Effector memory CD8-positive, alpha-beta T cell (primary cell): ENCODE results near the gene ECE2.

Experiments used
- ATAC-seq: fragments of 150-1000 bp; cut with Tn5 transposase; replicated peaks from 2 replicates; pipeline ENCODE4 v1.10.0; 2021; ENCODE audit warnings: mild to moderate bottlenecking, moderate library complexity
- DNase-seq, 3 experiments: peaks; one replicate each; pipeline ENCODE4 v3.0.0; 2021
- H3K27ac Mint-ChIP-seq, 2 donors: one replicate each; pipeline ENCODE4 v1.8.0; 2022; ENCODE audit warnings: mild to moderate bottlenecking in 2 of 2, mixed read lengths in 2 of 2, moderate library complexity in 2 of 2
- H3K27me3 Mint-ChIP-seq, 2 donors: one replicate each; pipeline ENCODE4 v1.8.0; 2022; ENCODE audit warnings: mixed read lengths in 2 of 2
- H3K36me3 Mint-ChIP-seq: one replicate; pipeline ENCODE4 v1.8.0; 2022; ENCODE audit warnings: mild to moderate bottlenecking, moderate library complexity, mixed read lengths; ENCODE audit not compliant: insufficient read depth
- H3K4me1 Mint-ChIP-seq, 2 donors: one replicate each; pipeline ENCODE4 v1.8.0; 2022; ENCODE audit warnings: low read depth in 2 of 2, mixed read lengths in 2 of 2
- H3K4me3 Mint-ChIP-seq, 2 donors: one replicate each; pipeline ENCODE4 v1.8.0; 2022; ENCODE audit warnings: mild to moderate bottlenecking in 2 of 2, mixed read lengths in 2 of 2, moderate library complexity in 2 of 2
- H3K9me3 Mint-ChIP-seq, 2 donors: one replicate each; pipeline ENCODE4 v1.8.0; 2022; ENCODE audit warnings: mixed read lengths in 2 of 2

Gene ECE2

DNA sequence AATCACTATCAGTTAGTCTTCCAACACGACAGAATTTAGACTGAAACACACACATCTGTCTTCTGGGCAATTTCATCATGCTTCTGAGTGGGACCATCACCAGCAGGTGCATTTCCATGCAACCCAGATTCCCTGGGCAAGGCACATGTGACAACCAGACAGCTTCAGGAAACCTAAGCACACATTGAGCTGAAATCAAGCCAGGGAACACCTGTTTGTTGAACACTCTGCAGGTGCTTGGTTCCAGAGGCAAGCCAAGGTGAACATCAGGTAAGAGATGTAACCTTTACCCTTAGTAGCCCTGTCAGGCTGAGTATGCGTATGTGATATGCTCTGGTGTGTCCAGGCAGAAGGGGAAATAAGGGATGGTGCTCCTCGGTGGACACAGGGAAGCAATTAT, 19.9 kb downstream of the ECE2 start:
- DNase-seq, result no peak
- Mint-ChIP-seq H3K4me1 (peaks cover 11 to 12% of the 10 kb centered on the region in 2 donors), H3K9me3 (no peaks in the 10 kb centered on the region), H3K27me3 (peaks cover 0 to 10% of the 10 kb centered on the region in 2 donors), H3K27ac (no peak overlapping the region), H3K36me3 (peaks cover 28% of the 10 kb centered on the region), H3K4me3 (no peak overlapping the region)
- no peak for ATAC-seq

DNA sequence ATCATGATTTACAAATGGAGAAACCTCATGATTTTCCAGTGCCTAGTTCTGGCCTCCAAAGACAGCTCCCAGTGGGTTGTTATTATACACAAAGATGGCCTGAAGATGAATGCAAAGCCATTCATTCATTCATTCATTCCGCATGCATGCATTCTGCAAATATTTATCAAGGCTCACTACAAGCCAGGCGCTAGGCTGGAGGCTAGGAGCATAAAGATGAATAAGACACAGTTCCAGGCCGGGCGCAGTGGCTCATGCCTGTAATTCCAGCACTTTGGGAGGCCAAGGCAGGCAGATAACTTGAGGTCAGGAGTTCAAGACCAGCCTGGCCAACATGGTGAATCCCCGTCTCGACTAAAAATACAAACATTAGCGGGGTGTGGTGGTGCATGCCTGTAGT, 20.8 kb downstream of the ECE2 start:
- DNase-seq (no peak), ATAC-seq (no peak)
- Mint-ChIP-seq H3K4me1 (peaks cover 11 to 15% of the 10 kb centered on the region in 2 donors), H3K4me3 (no peak overlapping the region), H3K27me3 (peaks cover 0 to 1% of the 10 kb centered on the region in 2 donors), H3K9me3 (no peaks in the 10 kb centered on the region), H3K36me3 (peaks cover 36% of the 10 kb centered on the region), H3K27ac (no peak overlapping the region)

GRCh38 chr3:184298759-184299487, 23.1 kb downstream of the ECE2 start, which contains the start of gene PSMD2:
Gene PSMD2 (plus strand): TSS chr3:184299241. CDS start chr3:184299267, 26 bp downstream.
- Mint-ChIP-seq H3K36me3 (peaks cover 58% of the 10 kb centered on the region), H3K4me1 (peaks cover 11 to 21% of the 10 kb centered on the region in 2 donors), H3K27me3 (no peaks in the 10 kb centered on the region), H3K27ac (peak within 1 kb of the TSS; percentile 89 to 91), H3K9me3 (no peaks in the 10 kb centered on the region), H3K4me3 (peak within 1 kb of the TSS; percentile 86 to 90)
- ATAC-seq (peak; percentile 92), DNase-seq (peak; percentile 95 to 96 (median 96))

GRCh38 chr3:184299488-184300377, 23.9 kb downstream of the ECE2 start:
- no peak for ATAC-seq
- H3K27ac Mint-ChIP-seq, result peak overlapping the region; percentile 89 to 91
- H3K36me3 Mint-ChIP-seq, result peaks cover 65% of the 10 kb centered on the region
- H3K9me3 Mint-ChIP-seq, result no peaks in the 10 kb centered on the region
- H3K27me3 Mint-ChIP-seq, result no peaks in the 10 kb centered on the region
- DNase-seq, result no peak
- H3K4me1 Mint-ChIP-seq, result peaks cover 11 to 25% of the 10 kb centered on the region in 2 donors
- H3K4me3 Mint-ChIP-seq, result peak overlapping the region; percentile 86 to 90

- Mint-ChIP-seq H3K27ac (no peak overlapping the region), H3K4me3 (peak overlapping the region; percentile 86 to 90), H3K9me3 (no peaks in the 10 kb centered on the region), H3K36me3 (peaks cover 71% of the 10 kb centered on the region), H3K4me1 (peaks cover 11 to 25% of the 10 kb centered on the region in 2 donors), H3K27me3 (no peaks in the 10 kb centered on the region)
- ATAC-seq, result no peak
- DNase-seq, result no peak
Observed at GRCh38 chr3:184300378-184300720, 24.5 kb downstream of the ECE2 start.

GRCh38 chr3:184305577-184305976, 29.8 kb downstream of the ECE2 start:
- Mint-ChIP-seq H3K4me3 (no peak overlapping the region), H3K36me3 (peaks cover 87% of the 10 kb centered on the region), H3K9me3 (no peaks in the 10 kb centered on the region), H3K27me3 (no peaks in the 10 kb centered on the region), H3K4me1 (peaks cover 6 to 14% of the 10 kb centered on the region in 2 donors), H3K27ac (no peak overlapping the region)
- DNase-seq (no peak), ATAC-seq (peak; percentile 48)

- Mint-ChIP-seq H3K27ac (no peak overlapping the region), H3K9me3 (no peaks in the 10 kb centered on the region), H3K4me3 (no peak overlapping the region), H3K4me1 (peaks cover 5 to 11% of the 10 kb centered on the region in 2 donors), H3K36me3 (peaks cover 79% of the 10 kb centered on the region), H3K27me3 (no peaks in the 10 kb centered on the region)
- DNase-seq (no peak), ATAC-seq (no peak)
Observed at GRCh38 chr3:184306341-184306972, 30.6 kb downstream of the ECE2 start.

GRCh38 chr3:184307915-184308314, 32.1 kb downstream of the ECE2 start:
- no peaks in the 10 kb centered on the region for H3K9me3 Mint-ChIP-seq
- H3K27me3 Mint-ChIP-seq, result no peaks in the 10 kb centered on the region
- ATAC-seq (no peak), DNase-seq (no peak)
- peaks cover 4 to 5% of the 10 kb centered on the region in 2 donors for H3K4me1 Mint-ChIP-seq
- H3K27ac Mint-ChIP-seq, result no peak overlapping the region
- H3K36me3 Mint-ChIP-seq, result peaks cover 64% of the 10 kb centered on the region
- H3K4me3 Mint-ChIP-seq, result no peak overlapping the region

- peaks cover 4 to 5% of the 10 kb centered on the region in 2 donors for H3K4me1 Mint-ChIP-seq
- no peaks in the 10 kb centered on the region for H3K9me3 Mint-ChIP-seq
- no peaks in the 10 kb centered on the region for H3K27me3 Mint-ChIP-seq
- DNase-seq, result no peak
- ATAC-seq, result no peak
- H3K4me3 Mint-ChIP-seq, result no peak overlapping the region
- H3K36me3 Mint-ChIP-seq, result peaks cover 57% of the 10 kb centered on the region
- peak overlapping the region in 1 of 2 donors; percentile 46 for H3K27ac Mint-ChIP-seq
Observed at GRCh38 chr3:184308744-184309143, 32.9 kb downstream of the ECE2 start.

DNA sequence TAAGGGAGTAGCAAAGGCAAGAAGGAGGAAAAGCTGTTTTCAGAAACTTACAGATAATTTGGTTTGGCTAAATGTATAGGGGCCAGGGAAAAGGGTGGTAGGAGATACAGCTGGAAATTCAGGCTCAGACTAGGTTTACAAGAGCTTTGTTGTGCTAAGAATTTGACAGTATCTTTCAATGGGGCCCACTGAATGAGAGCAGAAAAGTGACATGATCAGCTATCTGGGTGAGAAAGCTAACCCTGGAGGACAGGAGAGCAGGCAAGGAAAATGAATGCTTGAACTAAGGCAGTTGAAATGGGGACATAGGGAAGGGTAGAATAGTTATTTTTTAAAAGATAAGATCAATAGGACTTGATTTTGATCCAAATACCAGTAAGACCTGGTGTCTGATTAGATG, 35.8 kb downstream of the ECE2 start:
- no peak for DNase-seq
- Mint-ChIP-seq H3K4me1 (peaks cover 12 to 14% of the 10 kb centered on the region in 2 donors), H3K4me3 (no peak overlapping the region), H3K27me3 (no peaks in the 10 kb centered on the region), H3K36me3 (peaks cover 53% of the 10 kb centered on the region), H3K9me3 (no peaks in the 10 kb centered on the region), H3K27ac (peak overlapping the region in 1 of 2 donors; percentile 2)
- no peak for ATAC-seq

- H3K4me1 Mint-ChIP-seq, result peaks cover 29 to 34% of the 10 kb centered on the region in 2 donors
- H3K9me3 Mint-ChIP-seq, result no peaks in the 10 kb centered on the region
Observed at GRCh38 chr3:184314363-184314699, 38.5 kb downstream of the ECE2 start, which contains the start of gene EIF4G1. Gene EIF4G1 (plus strand): TSS chr3:184314606. CDS start chr3:184315797, 1,191 bp downstream.

DNA sequence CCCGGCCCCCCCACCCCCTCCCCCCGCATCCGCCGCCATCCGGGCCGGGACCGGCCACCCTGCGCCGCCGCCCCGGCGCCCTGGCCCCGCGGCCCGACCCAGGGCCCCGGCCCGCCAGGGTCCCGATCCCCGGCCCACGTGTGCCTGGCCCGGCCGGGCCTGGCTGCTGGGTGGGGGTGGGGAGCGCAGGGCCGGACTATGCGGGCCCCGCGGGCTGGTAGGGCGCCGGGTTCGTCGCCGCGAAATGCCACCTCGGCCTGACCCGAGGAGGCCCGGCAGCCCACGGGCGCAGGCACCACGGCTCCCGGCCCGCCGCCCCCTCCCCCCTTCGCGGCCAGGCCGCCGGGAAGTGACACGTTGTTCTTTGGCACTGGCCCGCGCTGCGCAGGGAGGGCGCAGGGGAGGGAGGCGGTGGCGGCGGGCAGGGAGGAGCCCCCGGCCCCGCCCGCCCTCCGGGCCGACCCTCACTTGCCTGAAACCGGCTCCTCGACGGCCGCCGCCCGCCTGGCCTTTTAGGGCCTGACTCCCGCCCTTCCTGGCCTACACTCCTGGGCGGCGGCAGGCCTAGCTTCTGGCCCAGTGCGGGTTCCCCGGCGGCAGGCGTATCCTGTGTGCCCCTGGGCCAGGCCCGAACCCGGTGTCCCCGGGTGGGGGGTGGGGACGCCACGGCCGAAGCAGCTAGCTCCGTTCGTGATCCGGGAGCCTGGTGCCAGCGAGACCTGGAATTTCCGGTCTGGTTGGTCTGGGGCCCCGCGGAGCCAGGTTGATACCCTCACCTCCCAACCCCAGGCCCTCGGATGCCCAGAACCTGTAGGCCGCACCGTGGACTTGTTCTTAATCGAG, 39.1 kb downstream of the ECE2 start:
- H3K9me3 Mint-ChIP-seq, result no peaks in the 10 kb centered on the region
- H3K27ac Mint-ChIP-seq, result peak overlapping the region; percentile 77 to 93
- DNase-seq (peak; percentile 68 to 74 (median 73)), ATAC-seq (peak; percentile 71)
- H3K27me3 Mint-ChIP-seq, result no peaks in the 10 kb centered on the region
- H3K36me3 Mint-ChIP-seq, result peaks cover 46% of the 10 kb centered on the region
- peak overlapping the region; percentile 75 to 81 for H3K4me3 Mint-ChIP-seq
- H3K4me1 Mint-ChIP-seq, result peaks cover 31 to 38% of the 10 kb centered on the region in 2 donors

More at GRCh38 chr3:184314363-184314699, 38.5 kb downstream of the ECE2 start, which contains the start of gene EIF4G1:
- H3K27me3 Mint-ChIP-seq, result no peaks in the 10 kb centered on the region
- DNase-seq (peak; percentile 86 to 92 (median 87)), ATAC-seq (peak; percentile 82)
- peak within 1 kb of the TSS; percentile 75 to 81 for H3K4me3 Mint-ChIP-seq
- peak within 1 kb of the TSS; percentile 77 to 93 for H3K27ac Mint-ChIP-seq
- H3K36me3 Mint-ChIP-seq, result peaks cover 43% of the 10 kb centered on the region
